Osteocyte (in vitro differentiated cells): Measurements from ENCODE around the gene AHNAK2. TPM values are rescaled to one million over a fixed set of nuclear protein-coding genes. Genes with fewer than 3 reads are reported as not detected.
"Not testable (repeated sequence)": the region's sequence is repeated elsewhere in the genome, so short reads cannot be mapped to it uniquely, and the experiment has no call there.

Source experiments
- DNase-seq: peaks from one replicate; pipeline ENCODE4 v3.0.0; 2021; ENCODE audit warnings: mixed read lengths; ENCODE audit not compliant: unreplicated experiment; ENCODE audit errors: extremely low spot score
- H3K27ac Mint-ChIP-seq: one replicate; pipeline ENCODE4 v1.8.0; 2021; ENCODE audit warnings: mild to moderate bottlenecking, mixed read lengths; ENCODE audit not compliant: unreplicated experiment
- H3K27me3 Mint-ChIP-seq: one replicate; pipeline ENCODE4 v1.8.0; 2021; ENCODE audit warnings: mixed read lengths; ENCODE audit not compliant: unreplicated experiment
- H3K36me3 Mint-ChIP-seq: one replicate; pipeline ENCODE4 v1.8.0; 2021; ENCODE audit warnings: mixed read lengths; ENCODE audit not compliant: unreplicated experiment
- H3K4me1 Mint-ChIP-seq: one replicate; pipeline ENCODE4 v1.8.0; 2021; ENCODE audit warnings: mixed read lengths; ENCODE audit not compliant: unreplicated experiment
- H3K4me3 Mint-ChIP-seq: one replicate; pipeline ENCODE4 v1.8.0; 2021; ENCODE audit warnings: mild to moderate bottlenecking, moderate library complexity, mixed read lengths; ENCODE audit not compliant: unreplicated experiment
- H3K9me3 Mint-ChIP-seq: one replicate; pipeline ENCODE4 v1.8.0; 2021; ENCODE audit warnings: mixed read lengths; ENCODE audit not compliant: unreplicated experiment
- CTCF ChIP-seq: fragments of 200-600 bp; sonication (generic); IDR thresholded peaks from 2 replicates; pipeline ENCODE4 v1.5.0; 2021; ENCODE audit warnings: antibody characterized with exemption, mild to moderate bottlenecking, moderate library complexity
- total RNA-seq: library from RNA; stranded (reverse); gene quantifications from 2 replicates; pipeline ENCODE4 v1.2.1, GENCODE V29; 2021

The AHNAK2 gene
- total RNA-seq, 1 donor from 2014 or later: 145 TPM

GRCh38 chr14:104917993-104918392 lies 60.2 kb downstream of the AHNAK2 start:
- Mint-ChIP-seq H3K27me3 (peaks cover 41% of the 10 kb centered on the region), H3K36me3 (no peaks in the 10 kb centered on the region), H3K4me1 (peaks cover 2% of the 10 kb centered on the region), H3K4me3 (no peak overlapping the region), H3K27ac (no peak overlapping the region), H3K9me3 (no peaks in the 10 kb centered on the region)
- no peak for TF ChIP-seq CTCF
- DNase-seq: no peak

GRCh38 chr14:104917116-104917515 lies 61.1 kb downstream of the AHNAK2 start:
- Mint-ChIP-seq H3K27me3 (peaks cover 41% of the 10 kb centered on the region), H3K27ac (no peak overlapping the region), H3K4me1 (peaks cover 2% of the 10 kb centered on the region), H3K36me3 (no peaks in the 10 kb centered on the region), H3K9me3 (peaks cover under 1% of the 10 kb centered on the region), H3K4me3 (no peak overlapping the region)
- DNase-seq: peak; percentile 30
- TF ChIP-seq CTCF: no peak

DNA sequence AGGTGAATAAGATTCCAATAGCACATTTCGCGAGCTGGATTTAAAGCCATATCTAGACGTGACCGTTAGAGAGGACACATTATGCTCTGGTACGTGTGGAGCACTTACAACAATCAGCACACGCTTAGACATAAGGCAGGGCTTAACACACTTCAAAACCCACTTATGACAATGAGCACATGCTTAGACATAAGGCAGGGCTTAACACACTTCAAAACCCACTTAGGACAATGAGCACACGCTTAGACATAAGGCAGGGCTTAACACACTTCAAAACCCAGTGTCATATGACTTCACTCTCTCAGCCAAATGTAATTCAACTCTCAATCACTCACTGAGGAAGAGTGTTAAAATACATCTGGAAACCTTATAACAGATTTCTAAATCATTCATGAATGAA lies 64.7 kb downstream of the AHNAK2 start:
- no peak for DNase-seq
- Mint-ChIP-seq H3K27me3 (peaks cover 51% of the 10 kb centered on the region), H3K9me3 (peaks cover 9% of the 10 kb centered on the region), H3K4me1 (no peaks in the 10 kb centered on the region), H3K27ac (no peak overlapping the region), H3K36me3 (no peaks in the 10 kb centered on the region), H3K4me3 (no peak overlapping the region)
- no peak for TF ChIP-seq CTCF

- peaks cover 15% of the 10 kb centered on the region for H3K9me3 Mint-ChIP-seq
- DNase-seq: no peak
- H3K4me3 Mint-ChIP-seq: no peak overlapping the region
- no peak for TF ChIP-seq CTCF
- H3K27ac Mint-ChIP-seq: no peak overlapping the region
- H3K36me3 Mint-ChIP-seq: no peaks in the 10 kb centered on the region
- peaks cover 61% of the 10 kb centered on the region for H3K27me3 Mint-ChIP-seq
- no peaks in the 10 kb centered on the region for H3K4me1 Mint-ChIP-seq
Observed at GRCh38 chr14:104912053-104912452, 66.1 kb downstream of the AHNAK2 start.

GRCh38 chr14:104908303-104908702 lies 69.9 kb downstream of the AHNAK2 start:
- no peak for DNase-seq
- H3K4me1 Mint-ChIP-seq: no peaks in the 10 kb centered on the region
- no peak overlapping the region for H3K4me3 Mint-ChIP-seq
- peaks cover 41% of the 10 kb centered on the region for H3K27me3 Mint-ChIP-seq
- no peaks in the 10 kb centered on the region for H3K36me3 Mint-ChIP-seq
- H3K27ac Mint-ChIP-seq: no peak overlapping the region
- peaks cover 22% of the 10 kb centered on the region for H3K9me3 Mint-ChIP-seq
- TF ChIP-seq CTCF: no peak

DNA sequence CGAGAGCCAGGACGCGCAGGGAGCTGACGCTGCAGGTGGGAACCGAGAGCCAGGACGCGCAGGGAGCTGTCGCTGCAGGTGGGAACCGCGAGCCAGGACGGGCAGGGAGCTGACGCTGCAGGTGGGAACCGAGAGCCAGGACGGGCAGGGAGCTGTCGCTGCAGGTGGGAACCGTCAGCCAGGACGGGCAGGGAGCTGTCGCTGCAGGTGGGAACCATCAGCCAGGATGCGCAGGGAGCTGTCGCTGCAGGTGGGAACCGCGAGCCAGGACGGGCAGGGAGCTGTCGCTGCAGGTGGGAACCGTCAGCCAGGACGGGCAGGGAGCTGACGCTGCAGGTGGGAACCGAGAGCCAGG lies 72.6 kb downstream of the AHNAK2 start:
- H3K27ac Mint-ChIP-seq, H3K4me1 Mint-ChIP-seq, DNase-seq, H3K4me3 Mint-ChIP-seq, H3K36me3 Mint-ChIP-seq: not testable (repeated sequence)
- H3K9me3 Mint-ChIP-seq: peaks cover 12% of the 10 kb centered on the region
- H3K27me3 Mint-ChIP-seq: peaks cover 47% of the 10 kb centered on the region

GRCh38 chr14:104904650-104905578 lies 73.3 kb downstream of the AHNAK2 start:
- H3K4me1 Mint-ChIP-seq, H3K36me3 Mint-ChIP-seq, DNase-seq, H3K4me3 Mint-ChIP-seq, H3K27ac Mint-ChIP-seq: not testable (repeated sequence)
- Mint-ChIP-seq H3K27me3 (peaks cover 51% of the 10 kb centered on the region), H3K9me3 (peaks cover 12% of the 10 kb centered on the region)
